ENCODE measurements around the gene ZFYVE27. TPM values are rescaled to one million over a fixed set of nuclear protein-coding genes. Genes with fewer than 3 reads are reported as not detected.

ZFYVE27 gene
- polyA plus RNA-seq, 1 donor (not counting 4 experiments of a cell fraction or from before 2014, with no cell fraction given): 14.3 TPM

DNA sequence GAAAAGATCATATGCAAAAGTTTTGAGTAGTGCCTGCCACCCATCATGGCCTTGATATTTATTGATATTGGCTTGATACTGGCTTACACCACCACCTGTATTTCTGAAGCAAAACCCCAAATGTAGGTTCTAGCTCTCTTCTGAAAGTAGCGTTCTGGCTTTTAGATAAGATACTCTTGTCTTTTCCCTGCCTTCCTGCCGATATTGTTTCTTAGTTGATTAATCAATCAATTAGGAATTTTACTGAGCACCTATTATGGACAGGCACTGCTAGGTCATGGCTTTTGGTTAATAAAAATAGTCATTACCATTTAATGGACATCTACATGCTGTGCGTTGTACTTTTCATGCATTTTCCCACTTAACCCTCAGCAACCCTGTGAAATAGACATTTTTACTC is 27.0 kb downstream of the ZFYVE27 start:
- H3K27ac ChIP-seq (ENCODE audit: control insufficient read depth, insufficient read depth, low read length): no peak overlapping the region
- no peaks in the 10 kb centered on the region for H3K79me2 ChIP-seq (ENCODE audit: control insufficient read depth, insufficient read depth, low read length)
- no peaks in the 10 kb centered on the region for H3K9me3 ChIP-seq (ENCODE audit: control insufficient read depth, low read depth, low read length)
- dilution Hi-C loops (cut with MboI; ENCODE audit: extremely low pct_ligation_motif_present, low sequenced_read_pairs): loop anchor here (25.0 kb wide), 1 partner anchor 98 kb away; no protein-coding TSS in a partner anchor
- no peaks in the 10 kb centered on the region for H3K9me1 ChIP-seq (ENCODE audit: control insufficient read depth, extremely low read depth, insufficient read depth, low read length)
- peaks cover 2% of the 10 kb centered on the region for H3K4me1 ChIP-seq (ENCODE audit: control insufficient read depth, extremely low read depth, insufficient read depth, low read length)
- DNase-seq (ENCODE audit: low read depth, low spot score) (no peak), FAIRE-seq (no peak)
- H3K27me3 ChIP-seq (ENCODE audit: control insufficient read depth, extremely low read depth, insufficient read depth, low read length): no peaks in the 10 kb centered on the region
- TF ChIP-seq, protein P1, sequence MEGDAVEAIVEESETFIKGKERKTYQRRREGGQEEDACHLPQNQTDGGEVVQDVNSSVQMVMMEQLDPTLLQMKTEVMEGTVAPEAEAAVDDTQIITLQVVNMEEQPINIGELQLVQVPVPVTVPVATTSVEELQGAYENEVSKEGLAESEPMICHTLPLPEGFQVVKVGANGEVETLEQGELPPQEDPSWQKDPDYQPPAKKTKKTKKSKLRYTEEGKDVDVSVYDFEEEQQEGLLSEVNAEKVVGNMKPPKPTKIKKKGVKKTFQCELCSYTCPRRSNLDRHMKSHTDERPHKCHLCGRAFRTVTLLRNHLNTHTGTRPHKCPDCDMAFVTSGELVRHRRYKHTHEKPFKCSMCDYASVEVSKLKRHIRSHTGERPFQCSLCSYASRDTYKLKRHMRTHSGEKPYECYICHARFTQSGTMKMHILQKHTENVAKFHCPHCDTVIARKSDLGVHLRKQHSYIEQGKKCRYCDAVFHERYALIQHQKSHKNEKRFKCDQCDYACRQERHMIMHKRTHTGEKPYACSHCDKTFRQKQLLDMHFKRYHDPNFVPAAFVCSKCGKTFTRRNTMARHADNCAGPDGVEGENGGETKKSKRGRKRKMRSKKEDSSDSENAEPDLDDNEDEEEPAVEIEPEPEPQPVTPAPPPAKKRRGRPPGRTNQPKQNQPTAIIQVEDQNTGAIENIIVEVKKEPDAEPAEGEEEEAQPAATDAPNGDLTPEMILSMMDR (optimal IDR thresholded peaks at IDR 0.05 in 1 of 3, IDR thresholded peaks at IDR 0.05 in 1 of 3, conservative IDR thresholded peaks at IDR 0.05 in 1 of 3; ENCODE audit: extremely low read depth in 1 of 3, insufficient read depth in 2 of 3, low read length in 3 of 3): no peak
- TF ChIP-seq EZH2 (IDR thresholded peaks at IDR 0.05; ENCODE audit: low read length): no peak
- no peak overlapping the region for H2AFZ ChIP-seq (ENCODE audit: control insufficient read depth, low read length)
- H3K36me3 ChIP-seq (ENCODE audit: control insufficient read depth in 2 of 2, extremely low read depth in 1 of 2, insufficient read depth in 2 of 2, low read length in 2 of 2): peaks cover 13 to 15% of the 10 kb centered on the region in 2 experiments
- H3K4me2 ChIP-seq (ENCODE audit: control insufficient read depth, extremely low read depth, insufficient read depth, low read depth, low read length): no peak overlapping the region
- H3K9ac ChIP-seq (ENCODE audit: control insufficient read depth, extremely low read depth, insufficient read depth, low read length): no peak overlapping the region
- no peak overlapping the region for H3K4me3 ChIP-seq (ENCODE audit: control insufficient read depth in 2 of 3, extremely low read depth in 1 of 3, insufficient read depth in 2 of 3, low read depth in 1 of 3, low read length in 3 of 3)
- peaks cover 4% of the 10 kb centered on the region for H4K20me1 ChIP-seq (ENCODE audit: control insufficient read depth, extremely low read depth, insufficient read depth, low read length)

DNA sequence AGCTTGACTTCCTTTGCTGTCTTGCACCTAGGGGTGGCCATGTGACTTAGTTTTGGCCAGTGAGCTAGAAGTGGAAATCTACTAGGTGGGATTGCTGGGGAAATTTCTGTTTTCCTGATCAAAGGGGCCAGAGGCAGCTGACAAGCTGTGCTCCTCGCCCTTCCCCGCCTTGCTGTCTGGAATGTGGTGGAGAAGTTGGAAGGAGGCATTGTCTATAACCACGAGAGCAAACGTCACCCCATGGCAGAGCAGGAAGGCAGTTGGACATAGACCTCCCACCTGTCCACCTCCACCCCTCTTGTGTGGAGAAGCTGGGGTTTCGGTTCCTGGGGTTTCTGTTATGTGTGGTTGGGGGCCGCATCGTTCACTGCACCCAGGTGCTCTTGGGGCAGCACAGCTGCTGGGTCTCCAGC is 27.6 kb downstream of the ZFYVE27 start:
- FAIRE-seq: no peak

More for the DNA sequence above, 27.6 kb downstream of the ZFYVE27 start:
- Histone ChIP-seq H3K36me3 (ENCODE audit: control insufficient read depth in 2 of 2, extremely low read depth in 1 of 2, insufficient read depth in 2 of 2, low read length in 2 of 2) (peaks cover 9 to 13% of the 10 kb centered on the region in 2 experiments), H3K27ac (ENCODE audit: control insufficient read depth, insufficient read depth, low read length) (no peak overlapping the region), H3K79me2 (ENCODE audit: control insufficient read depth, insufficient read depth, low read length) (no peaks in the 10 kb centered on the region), H3K9me3 (ENCODE audit: control insufficient read depth, low read depth, low read length) (no peaks in the 10 kb centered on the region), H3K4me3 (ENCODE audit: control insufficient read depth in 2 of 3, extremely low read depth in 1 of 3, insufficient read depth in 2 of 3, low read depth in 1 of 3, low read length in 3 of 3) (no peak overlapping the region), H3K4me2 (ENCODE audit: control insufficient read depth, extremely low read depth, insufficient read depth, low read depth, low read length) (no peak overlapping the region), H2AFZ (ENCODE audit: control insufficient read depth, low read length) (no peak overlapping the region), H3K27me3 (ENCODE audit: control insufficient read depth, extremely low read depth, insufficient read depth, low read length) (peaks cover 4% of the 10 kb centered on the region), H3K4me1 (ENCODE audit: control insufficient read depth, extremely low read depth, insufficient read depth, low read length) (peaks cover 1% of the 10 kb centered on the region), H4K20me1 (ENCODE audit: control insufficient read depth, extremely low read depth, insufficient read depth, low read length) (peaks cover 4% of the 10 kb centered on the region), H3K9ac (ENCODE audit: control insufficient read depth, extremely low read depth, insufficient read depth, low read length) (no peak overlapping the region), H3K9me1 (ENCODE audit: control insufficient read depth, extremely low read depth, insufficient read depth, low read length) (no peaks in the 10 kb centered on the region)
- no peak for DNase-seq (ENCODE audit: low read depth, low spot score)
- dilution Hi-C loops (cut with MboI; ENCODE audit: extremely low pct_ligation_motif_present, low sequenced_read_pairs): loop anchor here (25.0 kb wide), 1 partner anchor 98 kb away; no protein-coding TSS in a partner anchor
- TF ChIP-seq, protein P1 (optimal IDR thresholded peaks at IDR 0.05 in 1 of 3, IDR thresholded peaks at IDR 0.05 in 1 of 3, conservative IDR thresholded peaks at IDR 0.05 in 1 of 3; ENCODE audit: extremely low read depth in 1 of 3, insufficient read depth in 2 of 3, low read length in 3 of 3): no peak
- no peak for TF ChIP-seq EZH2 (IDR thresholded peaks at IDR 0.05; ENCODE audit: low read length)

Measured in keratinocyte (primary cell).